Stimulated activated CD4-positive, alpha-beta T cell treated with anti-CD3 and anti-CD28 coated beads, Interleukin-2, amount 100 ng/mL, for 48 hours (primary cell): ENCODE data around the gene ATF6B.

Experiments
- DNase-seq, 2 donors: peaks; one replicate each; pipeline ENCODE4 v3.0.0-alpha.2; 2020

ATF6B gene

DNA sequence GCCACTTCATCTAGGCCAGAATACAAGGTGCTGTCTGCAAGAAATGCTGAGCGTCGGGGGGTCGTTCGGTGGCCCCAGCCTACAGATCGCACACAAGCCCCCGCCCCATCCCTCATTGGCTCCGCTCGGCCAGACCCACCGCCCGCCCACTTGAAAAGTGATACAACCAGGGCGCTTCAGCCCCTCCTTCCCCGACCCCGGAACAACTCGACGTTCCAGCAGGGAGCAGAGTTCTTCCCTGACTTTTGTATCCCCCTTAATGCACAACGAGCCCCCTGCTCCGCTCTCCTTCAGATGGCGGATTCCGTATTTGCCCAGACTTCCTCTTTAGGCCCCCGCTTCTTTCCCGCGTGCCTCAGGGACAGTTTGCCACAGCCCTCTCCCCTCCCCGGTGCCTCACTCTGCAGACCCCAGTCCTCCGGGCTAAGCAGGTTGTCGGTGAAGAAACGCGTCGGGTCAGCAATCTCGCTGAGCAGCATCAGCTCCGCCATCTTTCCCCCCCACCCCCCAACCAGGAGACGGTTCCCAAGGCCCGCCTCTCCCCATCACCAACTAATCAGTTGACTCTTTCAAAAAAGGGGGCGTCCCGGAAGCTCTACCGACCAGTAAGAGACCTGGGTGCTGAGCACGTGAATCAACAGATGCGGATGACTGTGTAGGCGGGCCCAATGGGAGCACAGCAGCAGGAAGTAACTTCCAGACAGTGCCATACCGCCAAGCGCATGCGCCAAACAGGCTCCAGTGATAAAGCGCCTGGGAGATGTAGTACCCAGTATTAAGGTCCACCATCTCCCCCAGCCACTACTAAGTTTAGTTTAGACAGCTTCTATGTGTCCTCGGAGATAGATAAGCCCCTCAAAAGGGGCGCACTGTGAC is at the start of gene ATF6B:
TSS of gene ATF6B (minus strand) at position 530 of the 876 bp plus-strand sequence. CDS start at position 491, 39 bp downstream.
- peak; percentile 89 to 90 for DNase-seq

GRCh38 chr6:32177183-32177787 is 49.2 kb upstream of the ATF6B start:
- no peak for DNase-seq

- DNase-seq: no peak
Measured at GRCh38 chr6:32176476-32177182, 48.6 kb upstream of the ATF6B start.

DNA sequence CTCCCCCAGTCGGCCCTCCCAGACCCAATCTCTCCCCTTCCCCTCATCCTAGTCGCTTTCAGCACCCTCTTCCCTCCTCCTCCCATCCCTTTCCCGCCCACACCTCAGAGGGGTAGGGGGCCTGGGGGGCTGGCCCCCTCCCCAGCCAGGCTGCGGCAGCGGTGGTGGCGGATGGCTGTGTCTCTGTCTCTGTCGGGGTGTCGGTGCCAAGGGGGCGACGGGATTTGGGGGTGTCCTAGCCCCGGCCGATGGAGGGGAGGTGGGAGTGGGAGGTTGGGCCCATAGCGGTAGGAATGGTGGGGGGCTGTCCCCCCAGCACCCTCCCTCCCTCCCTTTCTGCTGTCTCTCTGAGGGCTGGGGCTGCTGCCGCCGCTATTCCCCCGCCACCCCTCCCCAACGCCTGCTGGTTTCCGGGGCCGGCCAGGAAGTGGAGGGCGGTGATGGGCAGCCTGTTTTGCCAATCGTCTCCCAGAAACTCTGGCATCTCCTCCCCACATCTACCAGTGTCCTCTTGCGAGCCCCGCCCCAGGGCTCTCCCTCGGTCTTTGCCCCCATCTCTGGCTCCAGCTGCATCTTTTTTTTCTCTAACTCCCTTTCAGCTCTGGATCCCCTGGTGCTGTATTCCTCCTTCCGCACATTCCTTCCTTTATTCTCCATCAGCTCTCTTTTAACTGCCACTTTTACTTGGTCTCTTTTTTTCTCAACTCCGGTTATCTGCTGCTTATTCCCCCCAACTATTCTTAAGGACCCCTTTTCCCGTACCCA is 47.8 kb upstream of the ATF6B start, which contains the start of gene AGPAT1:
TSS of gene AGPAT1 (minus strand) at position 374 of the 765 bp plus-strand sequence. CDS start 4,588 bp downstream, outside the sequence.
- DNase-seq: peak; percentile 96 to 98

- no peak for DNase-seq
Measured at GRCh38 chr6:32175322-32175710, 47.3 kb upstream of the ATF6B start.

DNA sequence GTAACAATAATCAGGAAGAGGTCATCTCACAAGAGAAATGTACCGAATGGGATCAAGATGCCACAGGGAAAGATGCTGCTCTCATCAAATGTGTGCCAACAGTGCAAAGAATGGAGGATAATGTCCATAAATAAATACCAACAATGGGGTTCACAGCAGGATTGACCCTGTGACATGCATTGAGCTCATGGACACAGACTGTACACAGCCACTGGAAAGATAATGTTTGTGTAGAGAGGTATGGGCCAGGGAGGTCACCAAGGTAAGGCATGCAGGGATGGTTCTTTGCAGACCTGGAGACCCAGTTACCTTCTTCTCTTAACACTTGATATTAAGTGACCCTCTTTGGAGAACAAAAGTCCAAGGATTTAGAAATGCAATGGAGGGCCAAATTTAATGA is 46.4 kb upstream of the ATF6B start:
- no peak for DNase-seq

GRCh38 chr6:32173051-32173727 is 45.1 kb upstream of the ATF6B start:
- no peak for DNase-seq

GRCh38 chr6:32171234-32171633 is 43.2 kb upstream of the ATF6B start:
- no peak for DNase-seq

DNA sequence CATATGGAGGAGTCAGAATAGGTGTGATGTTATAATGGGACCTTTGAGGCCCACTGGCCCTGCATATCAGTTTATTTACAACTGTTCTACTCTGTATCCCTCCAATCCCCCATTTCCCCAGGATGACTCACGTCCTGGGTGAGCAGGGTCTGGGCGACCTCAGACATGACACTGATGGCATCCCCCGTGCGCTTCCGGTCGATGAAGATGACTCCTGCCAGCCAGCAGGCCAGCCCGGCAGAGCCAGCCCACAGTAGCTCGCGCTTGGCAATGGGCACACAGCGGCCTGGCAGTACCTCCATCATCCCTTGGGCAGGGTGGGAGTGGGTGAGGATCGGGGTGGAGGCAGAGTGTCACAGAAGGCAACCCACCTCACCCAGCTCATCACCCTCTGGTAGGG is 42.2 kb upstream of the ATF6B start:
- DNase-seq: no peak

DNA sequence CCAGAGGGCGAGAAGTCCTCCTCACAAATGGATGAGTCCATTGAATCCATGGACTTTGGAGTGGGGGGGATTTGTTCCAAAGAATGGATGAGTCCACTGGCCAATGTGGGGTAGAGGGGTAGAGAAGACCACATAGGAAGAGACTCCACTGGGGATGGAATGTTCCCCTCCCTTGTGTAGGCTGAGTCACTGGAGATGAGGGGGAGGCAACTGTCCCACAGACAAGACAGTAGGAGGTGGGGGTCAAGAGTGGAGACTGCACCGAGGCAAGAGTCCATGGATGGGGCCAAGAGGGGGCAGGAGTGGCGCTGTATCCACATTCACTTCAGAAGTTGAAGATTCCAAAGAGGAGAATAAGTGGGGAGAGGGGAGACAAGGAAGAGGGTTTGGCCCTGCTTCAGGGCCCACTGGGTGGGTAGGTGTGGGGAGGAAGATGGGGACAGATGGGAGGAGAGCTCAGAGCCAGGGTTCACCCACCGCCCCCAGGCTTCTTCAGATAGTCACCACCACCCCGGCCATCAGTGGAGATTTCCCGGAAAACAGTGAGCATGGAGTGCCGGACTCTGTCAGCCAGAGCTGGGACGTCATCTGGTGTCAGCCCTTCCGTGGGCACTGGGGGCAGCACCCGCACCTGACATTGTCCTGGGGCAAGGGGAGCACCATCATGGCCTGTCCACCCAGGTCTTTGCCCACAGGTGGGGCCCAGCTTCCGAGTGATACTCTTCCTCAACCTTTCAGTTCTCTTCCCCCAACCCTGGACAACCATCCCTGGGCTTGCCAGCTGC is 41.0 kb upstream of the ATF6B start:
- no peak for DNase-seq

- DNase-seq: no peak
Measured at GRCh38 chr6:32168350-32168749, 40.3 kb upstream of the ATF6B start.

DNA sequence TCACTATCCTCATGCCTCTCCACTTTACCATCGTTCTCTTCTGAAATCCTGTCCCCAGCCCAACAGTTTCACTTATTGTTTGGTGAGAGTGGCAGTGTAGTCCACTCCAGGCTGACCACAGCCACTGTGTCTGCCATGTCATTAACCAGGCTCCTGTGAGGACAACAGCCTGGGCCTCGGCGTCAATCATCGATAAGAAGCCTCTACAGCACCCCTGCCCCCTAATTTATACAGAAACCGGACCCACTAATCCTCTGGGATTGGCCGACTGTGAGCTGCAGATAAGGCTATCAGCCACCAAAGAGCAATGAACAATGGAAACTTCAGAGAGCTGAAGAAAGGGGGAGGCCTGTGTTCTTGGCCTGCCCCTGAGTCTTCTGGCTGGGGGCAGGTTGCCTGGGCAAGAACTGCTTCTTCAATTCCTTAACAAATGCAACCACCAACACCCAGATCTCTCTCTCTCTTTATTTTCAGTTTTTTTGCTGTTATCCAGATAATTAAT is 39.8 kb upstream of the ATF6B start:
- no peak for DNase-seq

DNA sequence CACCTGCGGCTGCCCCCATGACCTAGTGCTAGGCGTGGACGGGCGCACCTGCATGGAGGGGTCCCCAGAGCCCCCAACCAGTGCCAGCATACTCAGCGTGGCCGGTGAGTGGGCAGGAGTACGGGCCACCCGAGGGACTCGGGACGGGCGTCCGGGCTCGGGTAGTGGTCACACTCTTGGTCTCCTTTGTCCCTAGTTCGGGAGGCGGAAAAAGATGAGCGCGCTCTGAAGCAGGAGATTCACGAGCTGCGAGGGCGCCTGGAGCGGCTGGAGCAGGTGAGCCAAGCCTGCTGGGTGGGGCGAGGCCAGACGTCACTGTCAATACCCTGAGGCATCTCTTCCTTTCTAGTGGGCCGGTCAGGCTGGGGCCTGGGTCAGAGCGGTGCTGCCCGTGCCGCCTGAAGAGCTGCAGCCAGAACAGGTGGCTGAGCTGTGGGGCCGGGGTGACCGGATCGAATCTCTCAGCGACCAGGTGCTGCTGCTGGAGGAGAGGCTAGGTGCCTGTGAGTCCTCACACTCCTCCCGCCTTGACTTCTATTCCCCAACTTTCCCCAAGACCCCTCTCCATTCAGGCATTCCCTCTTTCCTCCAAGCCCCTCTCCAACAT is 39.2 kb upstream of the ATF6B start:
- DNase-seq: no peak

DNA sequence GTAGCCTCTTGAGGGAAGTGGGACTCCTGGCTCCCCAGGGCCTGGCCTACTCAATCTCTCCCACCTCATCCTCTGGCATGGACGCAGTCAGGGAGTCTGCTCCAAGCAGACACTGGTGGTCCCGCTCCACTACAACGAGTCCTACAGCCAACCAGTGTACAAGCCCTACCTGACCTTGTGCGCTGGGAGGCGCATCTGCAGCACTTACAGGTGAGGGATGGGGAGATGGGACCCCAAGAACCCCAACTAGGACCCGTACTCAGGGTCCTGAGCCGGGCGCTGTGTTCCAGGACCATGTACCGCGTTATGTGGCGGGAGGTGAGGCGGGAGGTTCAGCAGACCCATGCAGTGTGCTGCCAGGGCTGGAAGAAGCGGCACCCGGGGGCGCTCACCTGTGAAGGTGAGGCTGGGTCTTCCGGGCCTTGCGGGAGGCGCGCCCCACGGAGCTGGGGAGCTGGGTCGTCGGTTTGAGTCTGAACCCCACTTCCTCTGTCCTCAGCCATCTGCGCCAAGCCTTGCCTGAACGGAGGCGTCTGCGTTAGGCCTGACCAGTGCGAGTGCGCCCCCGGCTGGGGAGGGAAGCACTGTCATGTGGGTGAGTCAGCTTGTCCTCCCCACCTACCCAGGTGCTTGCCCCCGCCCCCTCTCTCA is 38.5 kb upstream of the ATF6B start:
- DNase-seq: no peak

DNA sequence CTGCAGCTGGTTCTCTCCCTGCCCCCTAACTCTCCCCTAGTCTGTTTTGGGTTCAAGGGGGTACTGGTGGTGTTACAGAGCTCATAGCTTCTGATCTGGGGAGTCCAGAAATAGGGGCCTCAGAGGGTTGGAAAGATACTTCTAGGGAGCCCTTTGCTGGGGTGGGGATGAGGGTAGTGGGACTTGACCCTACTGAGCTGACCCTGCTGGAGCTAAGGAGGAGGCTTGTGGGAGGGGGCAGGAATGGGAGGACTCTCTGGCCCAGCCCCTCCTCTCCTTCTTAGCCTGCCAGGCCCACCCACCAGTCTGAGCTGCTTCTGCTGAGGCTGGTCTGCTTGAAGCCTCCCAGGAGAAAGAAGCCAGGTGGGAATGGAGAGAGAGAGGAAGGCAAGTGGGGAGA is 36.2 kb upstream of the ATF6B start, which contains the start of gene EGFL8:
TSS of gene EGFL8 (plus strand) at position 301 of the 400 bp plus-strand sequence. CDS start 1,571 bp downstream, outside the sequence.
- no peak for DNase-seq

- DNase-seq: no peak
Measured at GRCh38 chr6:32163559-32164258, 35.7 kb upstream of the ATF6B start.

DNA sequence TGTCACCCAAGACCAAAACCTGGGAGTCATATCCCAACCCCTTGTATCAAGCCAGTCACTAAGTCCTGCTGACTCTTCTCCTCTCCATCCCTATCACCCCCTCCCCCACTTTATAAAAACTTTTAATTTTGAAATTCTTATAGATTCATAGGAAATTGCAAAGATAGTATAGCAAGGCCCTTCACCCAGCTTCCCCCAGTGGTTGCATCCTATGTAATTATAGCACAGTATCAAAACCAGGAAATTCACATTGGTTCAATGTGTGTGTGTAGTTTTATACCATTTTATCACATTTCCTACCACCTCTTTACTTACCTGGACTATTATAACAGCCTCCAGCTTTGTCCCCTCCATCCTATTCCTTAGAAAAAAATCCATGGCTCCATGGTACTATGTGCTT is 30.0 kb upstream of the ATF6B start:
- DNase-seq: no peak

- DNase-seq: no peak
Measured at GRCh38 chr6:32156891-32157290, 28.8 kb upstream of the ATF6B start.

- peak; percentile 41 to 42 for DNase-seq
Measured at GRCh38 chr6:32154514-32155161, 26.6 kb upstream of the ATF6B start.
